ENCODE results near the gene CNGA4. TPM values are rescaled to one million over a fixed set of nuclear protein-coding genes. Genes with fewer than 3 reads are reported as not detected.

The CNGA4 gene
- total RNA-seq, 6 donors from 2014 or later: 0.23 to 9.3 (median 1.8) TPM

GRCh38 chr11:6228520-6228919 lies 10.4 kb upstream of the CNGA4 start:
- 55 to 57% methylated on average over 3 of the region's 3 CpGs for WGBS, 2 donors
- H3K36me3 ChIP-seq: peaks cover 4 to 12% (median 9%) of the 10 kb centered on the region in 4 donors
- TF ChIP-seq POLR2AphosphoS5 (IDR thresholded peaks at IDR 0.05): no peak
- TF ChIP-seq POLR2A (IDR thresholded peaks at IDR 0.05): no peak
- TF ChIP-seq EP300 (IDR thresholded peaks at IDR 0.05): no peak
- TF ChIP-seq CTCF (IDR thresholded peaks at IDR 0.05): no peak
- ATAC-seq (ENCODE audit: low FRiP score in 2 of 2) (no peak), DNase-seq (no peak)
- no peak overlapping the region for H3K4me3 ChIP-seq
- H3K27me3 ChIP-seq: no peaks in the 10 kb centered on the region
- no peaks in the 10 kb centered on the region for H3K9me3 ChIP-seq
- H3K4me1 ChIP-seq: peaks cover 12 to 26% (median 22%) of the 10 kb centered on the region in 4 donors
- no peak overlapping the region for H3K27ac ChIP-seq

- DNase-seq (no peak), ATAC-seq (ENCODE audit: low FRiP score in 2 of 2) (no peak)
- 56 to 80% methylated on average over 2 of the region's 2 CpGs for WGBS, 2 donors
- H3K27ac ChIP-seq: peak overlapping the region in 1 of 4 donors; percentile 37
- H3K4me1 ChIP-seq: peaks cover 17 to 30% (median 25%) of the 10 kb centered on the region in 4 donors
- no peaks in the 10 kb centered on the region for H3K27me3 ChIP-seq
- no peaks in the 10 kb centered on the region for H3K9me3 ChIP-seq
- no peak overlapping the region for H3K4me3 ChIP-seq
- TF ChIP-seq POLR2AphosphoS5 (IDR thresholded peaks at IDR 0.05): no peak
- no peak for TF ChIP-seq CTCF (IDR thresholded peaks at IDR 0.05)
- no peak for TF ChIP-seq POLR2A (IDR thresholded peaks at IDR 0.05)
- TF ChIP-seq EP300 (IDR thresholded peaks at IDR 0.05): no peak
- no peaks in the 10 kb centered on the region for H3K36me3 ChIP-seq
These were observed 9.0 kb upstream of the CNGA4 start for GRCh38 chr11:6229911-6230310.

DNA sequence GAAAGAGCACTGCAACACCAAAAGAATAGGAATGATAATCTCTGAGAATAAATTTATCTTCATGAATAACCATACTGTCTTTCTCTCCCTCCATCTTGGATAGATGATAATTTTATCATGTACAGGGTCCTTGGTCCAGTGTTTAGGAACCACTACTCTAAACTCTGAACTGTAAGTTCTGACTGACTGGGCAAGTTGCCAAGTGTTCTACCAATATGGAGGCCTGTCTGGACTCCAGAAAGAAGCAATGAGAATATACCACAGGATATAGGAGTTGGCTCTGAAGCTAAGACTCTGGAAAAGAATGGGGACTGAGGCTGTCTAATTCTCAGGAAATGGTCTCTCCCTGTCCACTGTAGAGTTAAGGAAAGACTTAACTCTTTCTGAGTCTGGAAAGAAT lies 6.0 kb upstream of the CNGA4 start:
- DNase-seq (no peak), ATAC-seq (ENCODE audit: low FRiP score in 2 of 2) (no peak)
- Histone ChIP-seq H3K4me3 (peak overlapping the region in 1 of 4 donors; percentile 69), H3K27ac (no peak overlapping the region), H3K36me3 (no peaks in the 10 kb centered on the region), H3K4me1 (peaks cover 13 to 25% (median 18%) of the 10 kb centered on the region in 4 donors), H3K27me3 (no peaks in the 10 kb centered on the region), H3K9me3 (no peaks in the 10 kb centered on the region)
- TF ChIP-seq EP300 (IDR thresholded peaks at IDR 0.05) (no peak), POLR2A (IDR thresholded peaks at IDR 0.05) (no peak), POLR2AphosphoS5 (IDR thresholded peaks at IDR 0.05) (no peak), CTCF (IDR thresholded peaks at IDR 0.05) (no peak)

DNA sequence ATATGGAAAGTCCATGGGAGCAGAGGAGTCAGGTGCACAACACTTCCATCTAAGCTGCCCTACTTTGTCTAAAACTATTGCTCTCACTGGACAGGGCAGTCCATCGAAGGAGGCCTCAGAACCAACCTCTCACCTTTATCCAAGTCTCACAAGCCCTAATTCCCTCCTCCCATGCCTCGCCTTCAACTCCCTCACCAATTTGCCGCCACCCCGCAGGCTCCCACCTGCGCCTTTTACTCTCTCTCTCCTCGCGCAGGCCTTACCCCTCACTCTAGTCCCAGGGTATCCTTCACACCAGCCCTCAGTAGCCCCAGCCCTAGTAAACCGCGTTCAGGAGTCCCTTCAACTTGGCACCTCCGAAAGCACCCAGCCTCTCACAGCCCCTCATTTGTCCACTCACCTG lies 4.9 kb upstream of the CNGA4 start:
- DNase-seq: no peak
- H3K4me3 ChIP-seq: peak overlapping the region; percentile 67 to 85 (median 74)
- ATAC-seq (ENCODE audit: low FRiP score in 2 of 2): peak in 1 of 2 donors; percentile 0
- H3K4me1 ChIP-seq: peaks cover 13 to 25% (median 18%) of the 10 kb centered on the region in 4 donors
- H3K36me3 ChIP-seq: no peaks in the 10 kb centered on the region
- H3K27ac ChIP-seq: peak overlapping the region; percentile 74 to 89 (median 88)
- no peaks in the 10 kb centered on the region for H3K9me3 ChIP-seq
- WGBS, 2 donors: 1 to 2% methylated on average over 10 of the region's 10 CpGs
- TF ChIP-seq POLR2A (IDR thresholded peaks at IDR 0.05): no peak
- no peak for TF ChIP-seq POLR2AphosphoS5 (IDR thresholded peaks at IDR 0.05)
- no peak for TF ChIP-seq CTCF (IDR thresholded peaks at IDR 0.05)
- TF ChIP-seq EP300 (IDR thresholded peaks at IDR 0.05): no peak
- H3K27me3 ChIP-seq: no peaks in the 10 kb centered on the region

DNA sequence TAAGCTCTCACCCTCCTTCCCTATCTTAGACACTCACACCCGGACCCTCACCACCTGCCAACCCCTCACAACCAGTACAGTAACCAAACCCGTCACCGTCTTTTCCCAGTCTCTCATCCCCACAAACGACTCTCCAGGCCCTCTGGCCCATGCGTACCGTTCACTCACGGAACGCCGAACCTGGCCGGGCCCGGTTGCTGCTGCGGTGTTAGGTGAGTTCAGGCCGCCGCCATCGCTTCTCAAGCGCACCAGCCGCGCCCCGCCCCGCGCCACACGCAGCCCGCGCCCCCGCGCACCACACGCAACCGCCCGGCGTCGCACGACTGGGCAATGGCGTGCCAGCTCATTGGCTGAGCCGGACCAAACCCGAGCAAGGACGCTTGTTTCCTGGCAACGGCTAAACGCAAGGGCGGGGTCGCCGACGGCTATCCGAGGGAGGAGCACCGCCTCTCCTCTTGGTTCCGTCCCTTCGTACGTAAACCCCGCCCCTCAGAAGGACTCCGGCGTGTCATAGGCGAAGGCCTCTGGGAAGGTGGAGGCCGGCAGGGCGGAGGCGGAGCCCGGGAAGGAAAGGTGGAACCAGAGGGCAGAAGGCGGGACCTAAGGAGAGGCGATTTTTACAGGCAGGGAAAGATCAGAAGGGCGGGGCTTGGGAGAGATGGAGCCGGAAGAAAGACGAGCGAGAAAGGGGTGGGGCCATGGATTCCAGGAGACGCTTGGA lies 4.3 kb upstream of the CNGA4 start, which contains the start of gene FHIP1B:
Gene FHIP1B (minus strand): TSS at position 250 of the 721 bp plus-strand sequence. CDS start 10,120 bp downstream, outside the sequence.
- DNase-seq (peak; percentile 99 to 100), ATAC-seq (ENCODE audit: low FRiP score in 2 of 2) (peak; percentile 98 to 99)
- no peaks in the 10 kb centered on the region for H3K27me3 ChIP-seq
- peak in 2 of 6 experiments; percentile 8 to 12 for TF ChIP-seq CTCF (IDR thresholded peaks at IDR 0.05)
- peak in 1 of 4 donors; percentile 48 for TF ChIP-seq EP300 (IDR thresholded peaks at IDR 0.05)
- peak; percentile 87 to 91 for TF ChIP-seq POLR2AphosphoS5 (IDR thresholded peaks at IDR 0.05)
- TF ChIP-seq POLR2A (IDR thresholded peaks at IDR 0.05): peak in 3 of 4 donors; percentile 38 to 72 (median 70)
- peak within 1 kb of the TSS; percentile 86 to 93 (median 90) for H3K27ac ChIP-seq
- H3K4me3 ChIP-seq: peak within 1 kb of the TSS; percentile 67 to 85 (median 74)
- peaks cover 13 to 25% (median 18%) of the 10 kb centered on the region in 4 donors for H3K4me1 ChIP-seq
- WGBS, 2 donors: 0% methylated on average over 26 to 56 of the region's 62 CpGs
- H3K36me3 ChIP-seq: no peaks in the 10 kb centered on the region
- H3K9me3 ChIP-seq: no peaks in the 10 kb centered on the region
